Skin epidermis (tissue), 12 donors: ENCODE data around the gene AGAP1.
A peak's percentile ranks its signal among the peaks of the same experiment; 100 is the strongest.

Experiments used
- H3K27ac ChIP-seq, 21 experiments: fragments of 200-600 bp; sonication (generic) in 11 of 21; one replicate each; pipeline ENCODE4 v1.5.0; 2020; ENCODE audit warnings: mild to moderate bottlenecking in 3 of 21, inconsistent platforms in 2 of 21, moderate library complexity in 2 of 21
- H3K4me3 ChIP-seq, 7 experiments: fragments of 200-600 bp; sonication (generic) in 2 of 7; one replicate each; pipeline ENCODE4 v1.5.0; 2020; ENCODE audit warnings: inconsistent platforms in 2 of 7, mild to moderate bottlenecking in 2 of 7, moderate library complexity in 1 of 7

The AGAP1 gene

DNA sequence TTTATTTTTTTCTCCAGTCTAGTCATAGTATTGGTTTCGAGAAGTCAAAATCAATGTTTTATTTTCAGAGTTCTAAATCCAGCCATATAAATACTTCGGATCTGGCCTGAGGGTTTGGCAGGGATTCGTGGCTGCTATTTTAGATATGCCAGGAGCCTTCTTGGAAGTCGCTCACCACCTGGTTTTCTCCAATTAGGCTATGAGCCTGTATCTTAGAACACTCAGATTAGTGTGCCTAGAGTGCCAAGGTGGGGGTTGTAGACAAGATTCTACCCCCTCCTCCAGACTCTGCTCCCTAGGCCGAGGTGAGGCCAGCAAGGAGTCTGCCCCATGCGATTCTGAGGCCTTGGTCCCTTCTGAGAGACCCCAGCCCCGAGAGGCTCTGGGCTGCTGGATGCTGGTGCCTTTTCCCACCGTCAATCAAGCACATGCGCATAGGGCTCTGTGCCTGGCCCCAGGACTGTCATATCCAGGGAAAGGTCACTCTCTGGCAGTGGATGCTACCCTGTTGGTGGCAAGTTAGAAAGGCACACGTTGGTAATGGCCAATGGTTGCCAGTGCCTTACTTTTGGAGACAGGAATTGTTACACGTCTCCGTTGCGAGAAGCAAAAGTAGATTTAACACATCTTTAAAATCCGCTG is 197.1 kb downstream of the AGAP1 start:
- H3K4me3 ChIP-seq, result no peak overlapping the region
- H3K27ac ChIP-seq, result no peak overlapping the region

DNA sequence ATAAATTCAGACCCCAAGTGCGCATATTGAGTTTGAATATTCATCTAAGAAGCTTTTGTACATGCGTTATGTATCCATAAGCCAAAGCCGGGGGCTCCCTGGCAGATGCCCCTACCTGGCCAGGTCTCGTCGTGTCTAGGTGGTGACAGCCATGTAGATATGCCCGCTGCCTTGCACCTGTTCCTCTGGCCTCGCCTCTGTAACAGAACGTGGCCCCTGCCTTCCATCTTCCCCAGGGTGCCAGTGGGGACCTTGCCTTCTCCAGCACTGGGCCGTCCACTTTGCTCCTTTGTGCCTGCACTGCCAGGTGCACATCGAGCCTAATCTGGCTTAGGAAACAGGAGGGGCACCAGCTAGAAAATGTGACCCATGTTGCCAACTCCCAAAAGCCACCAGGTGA is 198.2 kb downstream of the AGAP1 start:
- H3K27ac ChIP-seq, result no peak overlapping the region
- H3K4me3 ChIP-seq, result no peak overlapping the region

DNA sequence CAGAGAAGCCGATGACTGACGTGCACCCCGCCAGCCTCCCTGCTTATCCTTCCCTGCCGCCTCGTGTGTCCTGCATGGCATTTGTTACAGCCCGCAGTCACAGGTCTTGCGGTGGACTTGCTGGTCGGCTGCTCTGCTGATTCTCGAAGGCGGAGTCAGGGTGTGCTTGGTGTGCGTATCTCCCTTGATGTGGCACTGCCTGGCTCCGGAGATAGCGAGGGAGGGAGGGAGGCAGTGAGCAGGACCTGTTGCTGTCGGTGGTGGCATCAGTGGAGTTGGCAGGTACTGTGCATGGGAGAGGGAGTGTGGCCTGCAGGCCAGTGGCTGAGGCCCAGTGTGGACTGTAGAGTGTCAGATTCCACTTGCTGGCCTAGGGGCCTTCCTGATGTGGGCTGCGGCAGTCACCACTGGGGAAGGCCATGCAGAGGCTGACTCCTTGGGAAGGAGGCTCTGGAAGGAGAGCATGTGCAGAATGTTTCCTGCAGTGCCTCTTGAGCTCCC is 198.9 kb downstream of the AGAP1 start:
- H3K4me3 ChIP-seq, result no peak overlapping the region
- H3K27ac ChIP-seq, result no peak overlapping the region

GRCh38 chr2:235693279-235693678 is 199.4 kb downstream of the AGAP1 start:
- H3K27ac ChIP-seq, result no peak overlapping the region
- H3K4me3 ChIP-seq, result no peak overlapping the region

GRCh38 chr2:235694721-235695601 is 201.1 kb downstream of the AGAP1 start:
- Histone ChIP-seq H3K27ac (no peak overlapping the region), H3K4me3 (no peak overlapping the region)

DNA sequence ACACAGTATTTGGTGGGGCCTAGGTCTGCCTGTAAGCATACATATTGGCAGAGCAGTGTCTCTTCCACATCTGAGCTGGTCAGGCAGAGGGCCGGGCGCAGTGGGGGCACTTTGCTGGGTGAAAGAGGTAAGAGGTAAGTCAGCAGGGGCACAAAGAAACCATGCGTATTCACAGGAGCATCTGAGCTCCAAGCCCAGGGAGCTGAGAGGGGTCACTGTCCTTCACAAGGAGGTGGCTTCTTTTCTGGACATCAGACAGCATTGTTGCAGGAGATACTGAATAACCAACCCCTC is 201.7 kb downstream of the AGAP1 start:
- Histone ChIP-seq H3K27ac (no peak overlapping the region), H3K4me3 (no peak overlapping the region)

GRCh38 chr2:235697041-235697440 is 203.2 kb downstream of the AGAP1 start:
- H3K27ac ChIP-seq, result no peak overlapping the region
- no peak overlapping the region for H3K4me3 ChIP-seq

DNA sequence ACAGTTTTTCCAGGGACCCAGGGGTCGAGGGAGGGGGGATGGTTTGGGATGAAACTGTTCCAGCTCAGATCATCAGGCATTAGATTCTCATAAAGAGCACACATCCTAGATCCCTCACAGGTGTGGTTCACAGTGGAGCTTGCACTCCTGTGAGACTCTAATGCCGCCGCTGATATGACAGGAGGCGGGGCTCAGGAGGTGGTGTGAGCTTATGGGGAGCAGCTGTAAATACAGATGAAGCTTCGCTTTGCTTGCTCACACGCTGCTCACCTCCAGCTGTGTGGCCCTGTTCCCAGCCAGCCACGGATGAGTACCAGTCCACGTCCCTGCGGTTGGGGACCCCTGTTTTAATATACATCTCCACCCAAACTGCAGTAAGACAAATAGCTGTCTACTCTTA is 204.2 kb downstream of the AGAP1 start:
- Histone ChIP-seq H3K27ac (no peak overlapping the region), H3K4me3 (no peak overlapping the region)

DNA sequence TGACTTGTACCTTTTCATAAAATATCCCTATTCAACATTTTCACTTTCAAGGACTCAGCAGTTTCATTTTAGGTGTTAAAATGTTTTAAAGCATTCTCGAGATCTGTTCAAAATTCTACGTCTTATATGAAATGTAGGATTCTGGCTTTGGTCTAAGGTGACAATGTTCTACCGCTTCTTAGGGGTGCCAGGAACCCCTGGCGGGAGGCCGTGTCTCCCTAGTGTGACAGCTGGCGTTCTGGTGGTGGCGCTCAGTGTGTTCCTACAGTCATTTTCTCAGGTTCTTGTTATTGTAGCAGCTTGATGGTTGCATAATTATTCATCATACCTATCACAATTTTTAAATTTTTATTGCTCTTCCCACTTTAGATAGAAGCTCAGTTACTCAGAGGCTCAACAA is 204.6 kb downstream of the AGAP1 start:
- Histone ChIP-seq H3K4me3 (no peak overlapping the region), H3K27ac (no peak overlapping the region)

DNA sequence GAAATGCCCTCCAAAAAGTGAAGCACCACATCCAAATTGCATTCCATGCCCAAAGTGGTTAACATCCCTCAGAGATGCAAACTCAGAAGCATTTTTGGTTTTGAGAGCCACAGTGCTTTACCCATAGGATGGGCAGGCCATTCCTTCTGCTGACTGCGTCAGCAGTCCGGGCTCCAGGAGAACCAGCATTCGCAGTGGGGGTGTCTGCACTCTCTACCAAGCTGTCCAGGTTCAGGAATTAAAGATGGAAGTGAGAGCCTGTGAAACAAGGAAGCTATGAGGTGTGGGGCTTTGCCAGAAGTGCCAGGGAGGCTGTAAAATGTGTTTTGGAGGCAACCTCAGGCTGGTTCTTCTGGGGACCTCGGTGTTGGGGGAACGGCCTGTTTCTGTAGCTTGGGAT is 205.7 kb downstream of the AGAP1 start:
- H3K4me3 ChIP-seq, result no peak overlapping the region
- H3K27ac ChIP-seq, result no peak overlapping the region

DNA sequence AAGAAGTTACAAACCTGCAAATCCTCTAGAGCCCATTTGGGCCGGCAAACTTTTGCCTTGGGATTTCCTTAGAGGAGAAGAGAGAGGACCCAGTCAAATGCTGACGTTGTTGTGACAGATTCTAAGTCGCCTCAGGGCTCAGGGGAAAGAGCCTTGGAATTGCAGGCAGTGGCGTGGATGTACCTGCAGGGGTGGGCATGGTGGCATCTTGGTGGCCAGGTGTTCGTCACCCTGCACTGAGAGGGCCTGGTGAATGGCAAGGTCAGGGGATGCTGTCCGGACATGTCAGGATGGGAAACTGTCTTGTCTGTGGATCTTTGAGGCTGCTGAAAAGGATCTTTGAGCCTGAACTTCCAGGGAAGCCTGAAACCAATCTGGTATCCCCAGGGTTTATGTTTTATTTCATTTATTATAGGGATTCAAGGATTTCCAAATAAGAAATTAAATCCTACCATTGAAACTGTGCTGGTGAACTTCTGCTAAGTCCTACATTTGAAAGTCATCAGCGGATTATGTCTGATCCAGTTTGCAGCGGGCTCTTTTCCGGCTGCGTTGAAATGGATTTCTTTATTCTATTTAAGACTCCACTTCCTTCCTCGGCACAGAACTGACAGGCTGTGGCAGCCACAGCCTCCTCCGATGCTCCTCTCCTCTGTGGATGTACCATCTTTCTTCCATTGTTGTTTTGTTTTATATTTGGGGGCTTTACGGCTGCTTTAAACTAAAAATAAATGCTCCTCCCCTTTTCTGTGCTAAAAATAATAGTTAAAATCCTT is 207.6 kb downstream of the AGAP1 start:
- H3K27ac ChIP-seq, result peak overlapping the region in 1 of 21 experiments; percentile 11
- no peak overlapping the region for H3K4me3 ChIP-seq

DNA sequence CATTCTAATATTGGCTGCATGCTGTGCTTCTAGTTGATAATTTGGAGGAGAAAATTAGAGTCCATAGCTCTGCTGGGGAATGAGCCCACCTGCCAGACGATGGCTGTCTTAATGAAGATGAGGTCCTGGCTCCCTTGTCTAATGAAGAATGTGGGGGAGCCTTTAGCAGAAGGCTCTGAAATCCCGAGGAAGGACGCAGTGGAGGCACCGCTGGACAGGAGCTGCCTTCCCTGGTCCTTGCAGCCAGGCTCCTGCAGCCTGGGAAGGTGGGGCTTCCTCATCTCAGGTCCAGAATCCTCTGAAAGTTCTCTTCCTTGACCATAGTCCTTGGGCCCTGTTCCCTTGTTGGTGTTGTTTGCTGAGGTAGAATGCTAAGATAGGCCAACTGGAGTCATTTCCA is 208.3 kb downstream of the AGAP1 start:
- H3K4me3 ChIP-seq, result no peak overlapping the region
- peak overlapping the region in 1 of 21 experiments; percentile 26 for H3K27ac ChIP-seq

- Histone ChIP-seq H3K27ac (peak overlapping the region in 1 of 21 experiments; percentile 17), H3K4me3 (no peak overlapping the region)
Measured at GRCh38 chr2:235703711-235704295, 210.0 kb downstream of the AGAP1 start.

- no peak overlapping the region for H3K27ac ChIP-seq
- H3K4me3 ChIP-seq, result no peak overlapping the region
Measured at GRCh38 chr2:235705296-235705695, 211.5 kb downstream of the AGAP1 start.

DNA sequence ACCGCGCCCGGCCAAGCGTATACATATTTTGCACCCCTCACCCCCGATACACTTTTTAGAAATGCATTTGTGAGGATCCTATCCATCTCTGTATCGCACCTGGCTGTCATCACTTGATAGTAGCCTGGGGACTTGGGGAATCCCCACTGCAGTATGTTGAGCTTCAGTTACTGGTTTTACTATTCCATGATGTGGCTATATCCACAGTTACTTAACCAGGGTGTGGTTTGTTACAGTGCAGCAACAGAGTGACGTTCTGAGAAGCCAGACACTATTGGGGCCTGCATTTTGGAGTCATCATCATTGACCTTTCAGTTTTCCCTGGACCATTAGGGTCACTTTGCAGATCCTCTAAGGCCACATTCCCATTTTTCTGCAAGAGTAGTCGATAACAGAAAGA is 212.7 kb downstream of the AGAP1 start:
- Histone ChIP-seq H3K4me3 (no peak overlapping the region), H3K27ac (no peak overlapping the region)

DNA sequence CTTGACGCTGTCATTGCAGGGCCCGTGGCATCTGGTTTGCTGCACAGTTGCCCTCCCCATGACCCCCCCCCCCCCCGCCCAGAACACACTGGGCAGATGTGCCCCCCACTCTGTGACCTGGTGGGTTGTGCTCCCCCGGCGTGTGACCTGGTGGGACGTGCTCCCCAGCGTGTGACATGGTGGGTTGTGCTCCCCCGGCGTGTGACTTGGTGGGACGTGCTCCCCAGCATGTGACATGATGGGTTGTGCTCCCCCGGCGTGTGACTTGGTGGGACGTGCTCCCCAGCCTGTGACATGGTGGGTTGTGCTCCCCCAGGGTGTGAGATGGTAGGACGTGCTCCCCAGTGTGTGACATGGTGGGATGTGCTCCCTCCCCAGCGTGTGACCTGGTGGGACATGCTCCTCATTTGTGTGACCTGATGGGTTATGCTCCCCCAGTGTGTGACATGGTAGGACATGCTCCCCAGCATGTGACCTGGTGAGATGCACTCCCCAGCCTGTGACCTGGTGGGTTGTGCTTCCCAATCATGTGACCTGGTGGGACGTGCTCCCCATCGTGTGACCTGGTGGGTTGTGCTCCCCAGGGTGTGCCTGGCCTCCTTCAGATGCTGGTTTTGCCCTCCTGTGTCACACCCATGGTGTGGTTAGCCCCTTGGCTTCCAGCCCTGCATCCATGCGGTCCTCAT is 213.7 kb downstream of the AGAP1 start:
- Histone ChIP-seq H3K27ac (no peak overlapping the region), H3K4me3 (no peak overlapping the region)

DNA sequence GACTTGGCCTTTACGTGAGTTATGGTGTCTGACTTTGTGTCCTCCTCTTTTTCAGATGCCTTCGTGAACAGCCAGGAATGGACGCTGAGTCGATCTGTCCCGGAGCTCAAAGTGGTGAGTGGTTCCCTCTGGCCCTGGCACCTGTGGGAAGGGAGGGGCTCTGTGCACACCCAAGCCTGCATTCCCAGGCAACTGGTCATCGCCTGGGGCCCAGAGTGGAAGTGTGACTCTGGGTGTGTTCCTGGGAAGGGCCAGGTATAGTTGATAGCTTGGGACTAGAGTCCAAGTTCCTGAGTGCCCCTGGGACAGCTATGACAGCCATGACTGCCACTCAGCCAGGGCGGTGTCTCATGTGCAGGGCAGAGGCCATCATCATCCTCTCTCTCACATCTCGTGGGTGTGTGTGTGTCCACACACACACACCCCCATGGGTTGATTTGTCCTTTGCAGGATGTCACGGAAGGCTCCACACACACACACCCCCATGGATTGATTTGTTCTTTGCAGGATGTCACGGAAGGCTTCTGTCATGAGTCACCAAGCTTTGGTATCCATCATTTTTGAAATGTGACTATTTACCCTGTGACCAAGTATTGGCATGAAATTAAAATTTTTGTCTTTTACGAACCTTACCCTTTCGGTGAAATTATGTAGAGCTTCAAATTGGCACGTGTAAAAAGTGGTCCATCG is 215.4 kb downstream of the AGAP1 start:
- Histone ChIP-seq H3K27ac (no peak overlapping the region), H3K4me3 (no peak overlapping the region)

- Histone ChIP-seq H3K27ac (peak overlapping the region in 1 of 21 experiments; percentile 44), H3K4me3 (no peak overlapping the region)
Measured at GRCh38 chr2:235709969-235710879, 216.4 kb downstream of the AGAP1 start.
